ENCODE results near the gene ERVK3-1. TPM values are rescaled to one million over a fixed set of nuclear protein-coding genes. Genes with fewer than 3 reads are reported as not detected.
A peak's percentile ranks its signal among the peaks of the same experiment; 100 is the strongest.
"Not testable (repeated sequence)": the region's sequence is repeated elsewhere in the genome, so short reads cannot be mapped to it uniquely, and the experiment has no call there.

ERVK3-1 gene
- total RNA-seq, 3 donors from 2014 or later: 44.3 to 72.7 (median 60.0) TPM

DNA sequence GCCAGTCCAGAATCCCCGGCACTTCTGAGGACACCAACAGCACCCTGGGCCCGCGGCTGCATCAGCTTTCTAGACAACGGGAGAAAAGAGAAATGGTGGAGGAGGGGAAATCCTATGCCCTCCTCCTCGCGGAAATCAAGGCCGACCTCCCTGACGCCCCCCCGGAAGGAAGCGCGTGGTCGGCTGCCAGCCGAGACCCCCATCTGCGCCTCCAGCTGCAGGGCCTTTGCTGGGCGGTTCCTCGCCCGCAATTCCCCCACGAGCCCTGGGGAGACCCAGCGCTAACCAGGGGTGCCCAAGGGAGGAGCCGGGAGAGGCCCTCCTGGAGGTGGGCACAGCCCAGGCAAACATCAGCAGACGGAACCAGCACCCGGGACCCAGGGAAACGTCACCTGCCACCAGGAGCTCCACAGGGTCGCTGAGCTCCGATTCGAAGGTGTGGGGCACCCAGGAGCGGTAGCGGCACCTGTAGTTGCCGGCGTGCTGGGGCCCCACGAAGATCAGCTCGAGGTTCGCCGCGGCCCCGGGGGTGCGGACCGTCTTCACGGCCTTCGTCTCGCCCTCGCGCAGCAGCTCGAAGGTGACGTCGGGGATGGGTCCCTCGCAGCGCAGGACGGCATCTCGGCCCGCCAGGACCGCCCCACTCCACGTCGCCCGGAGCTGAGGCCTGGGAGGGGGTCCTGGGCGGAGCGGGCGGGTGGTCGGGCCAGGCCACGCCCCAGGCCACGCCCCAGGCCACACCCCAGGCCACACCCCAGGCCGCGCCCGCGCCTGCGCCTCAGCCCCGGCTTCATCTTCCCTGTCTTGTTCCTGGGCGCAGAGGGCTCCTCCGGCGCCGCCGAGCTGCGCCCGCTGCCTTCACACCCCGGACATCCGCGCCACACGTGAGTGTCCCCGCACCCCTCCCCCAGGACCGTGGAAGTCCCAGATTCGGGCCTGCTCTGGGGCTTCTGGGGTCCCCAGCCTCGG is 42.1 kb downstream of the ERVK3-1 start:
- no peaks in the 10 kb centered on the region for H3K4me1 ChIP-seq
- peak overlapping the region; percentile 86 to 93 for H3K27ac ChIP-seq
- DNase-seq (ENCODE audit: low spot score in 2 of 2): peak; percentile 42 to 62

GRCh38 chr19:58348080-58348479 is 42.9 kb downstream of the ERVK3-1 start:
- H3K36me3 ChIP-seq; H3K9me3 ChIP-seq; H3K4me1 ChIP-seq; intact Hi-C loops (cut with DNase I; ENCODE audit: low total_unique reads); DNase-seq (ENCODE audit: low spot score in 2 of 2); H3K27me3 ChIP-seq: not testable (repeated sequence)
- Histone ChIP-seq H3K4me3 (peak overlapping the region; percentile 52 to 97 (median 60)), H3K27ac (peak overlapping the region; percentile 86 to 93)

More for the DNA sequence above, 42.1 kb downstream of the ERVK3-1 start:
- Histone ChIP-seq H3K9me3 (no peaks in the 10 kb centered on the region), H3K4me3 (peak overlapping the region; percentile 52 to 97 (median 60)), H3K36me3 (no peaks in the 10 kb centered on the region), H3K27me3 (no peaks in the 10 kb centered on the region)
- intact Hi-C loops (cut with DNase I; ENCODE audit: low total_unique reads): no loop called here
- TF ChIP-seq CTCF (IDR thresholded peaks at IDR 0.05) (no peak), POLR2AphosphoS5 (IDR thresholded peaks at IDR 0.05) (peak in 2 of 3 donors; percentile 52 to 72), POLR2A (IDR thresholded peaks at IDR 0.05) (peak; percentile 15)

GRCh38 chr19:58349590-58349989 is 44.4 kb downstream of the ERVK3-1 start:
- no peaks in the 10 kb centered on the region for H3K9me3 ChIP-seq
- H3K4me3 ChIP-seq: no peak overlapping the region
- intact Hi-C loops (cut with DNase I; ENCODE audit: low total_unique reads): no loop called here
- TF ChIP-seq POLR2A (IDR thresholded peaks at IDR 0.05) (no peak), CTCF (IDR thresholded peaks at IDR 0.05) (no peak), POLR2AphosphoS5 (IDR thresholded peaks at IDR 0.05) (no peak)
- H3K36me3 ChIP-seq: no peaks in the 10 kb centered on the region
- no peaks in the 10 kb centered on the region for H3K4me1 ChIP-seq
- no peak overlapping the region for H3K27ac ChIP-seq
- no peaks in the 10 kb centered on the region for H3K27me3 ChIP-seq
- DNase-seq (ENCODE audit: low spot score in 2 of 2): no peak

- H3K36me3 ChIP-seq: no peaks in the 10 kb centered on the region
- DNase-seq (ENCODE audit: low spot score in 2 of 2): no peak
- H3K4me1 ChIP-seq: no peaks in the 10 kb centered on the region
- H3K27me3 ChIP-seq: no peaks in the 10 kb centered on the region
- TF ChIP-seq POLR2A (IDR thresholded peaks at IDR 0.05): no peak
- TF ChIP-seq POLR2AphosphoS5 (IDR thresholded peaks at IDR 0.05): no peak
- no peak for TF ChIP-seq CTCF (IDR thresholded peaks at IDR 0.05)
- no peak overlapping the region for H3K27ac ChIP-seq
- no peaks in the 10 kb centered on the region for H3K9me3 ChIP-seq
- intact Hi-C loops (cut with DNase I; ENCODE audit: low total_unique reads): no loop called here
- H3K4me3 ChIP-seq: peak overlapping the region in 2 of 3 donors; percentile 7 to 28
Measured at GRCh38 chr19:58350001-58350861, 45.1 kb downstream of the ERVK3-1 start.

GRCh38 chr19:58350871-58351557 is 45.8 kb downstream of the ERVK3-1 start:
- H3K36me3 ChIP-seq: no peaks in the 10 kb centered on the region
- intact Hi-C loops (cut with DNase I; ENCODE audit: low total_unique reads): no loop called here
- H3K27ac ChIP-seq: no peak overlapping the region
- no peaks in the 10 kb centered on the region for H3K9me3 ChIP-seq
- H3K4me3 ChIP-seq: no peak overlapping the region
- TF ChIP-seq POLR2A (IDR thresholded peaks at IDR 0.05): no peak
- TF ChIP-seq CTCF (IDR thresholded peaks at IDR 0.05): no peak
- no peak for TF ChIP-seq POLR2AphosphoS5 (IDR thresholded peaks at IDR 0.05)
- no peaks in the 10 kb centered on the region for H3K4me1 ChIP-seq
- DNase-seq (ENCODE audit: low spot score in 2 of 2): no peak
- no peaks in the 10 kb centered on the region for H3K27me3 ChIP-seq

Data from breast epithelium (tissue), 4 donors.